ENCODE measurements around the gene TRIM24.

TRIM24 gene

GRCh38 chr7:138553805-138554204 lies 93.7 kb downstream of the TRIM24 start:
- Histone ChIP-seq H3K9me3 (ENCODE audit: severe bottlenecking) (peaks cover 8% of the 10 kb centered on the region), H3K27ac (no peak overlapping the region), H3K4me3 (ENCODE audit: low read depth, low read length) (no peak overlapping the region)

GRCh38 chr7:138554674-138555073 lies 94.6 kb downstream of the TRIM24 start:
- TF ChIP-seq, protein P1, sequence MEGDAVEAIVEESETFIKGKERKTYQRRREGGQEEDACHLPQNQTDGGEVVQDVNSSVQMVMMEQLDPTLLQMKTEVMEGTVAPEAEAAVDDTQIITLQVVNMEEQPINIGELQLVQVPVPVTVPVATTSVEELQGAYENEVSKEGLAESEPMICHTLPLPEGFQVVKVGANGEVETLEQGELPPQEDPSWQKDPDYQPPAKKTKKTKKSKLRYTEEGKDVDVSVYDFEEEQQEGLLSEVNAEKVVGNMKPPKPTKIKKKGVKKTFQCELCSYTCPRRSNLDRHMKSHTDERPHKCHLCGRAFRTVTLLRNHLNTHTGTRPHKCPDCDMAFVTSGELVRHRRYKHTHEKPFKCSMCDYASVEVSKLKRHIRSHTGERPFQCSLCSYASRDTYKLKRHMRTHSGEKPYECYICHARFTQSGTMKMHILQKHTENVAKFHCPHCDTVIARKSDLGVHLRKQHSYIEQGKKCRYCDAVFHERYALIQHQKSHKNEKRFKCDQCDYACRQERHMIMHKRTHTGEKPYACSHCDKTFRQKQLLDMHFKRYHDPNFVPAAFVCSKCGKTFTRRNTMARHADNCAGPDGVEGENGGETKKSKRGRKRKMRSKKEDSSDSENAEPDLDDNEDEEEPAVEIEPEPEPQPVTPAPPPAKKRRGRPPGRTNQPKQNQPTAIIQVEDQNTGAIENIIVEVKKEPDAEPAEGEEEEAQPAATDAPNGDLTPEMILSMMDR (IDR thresholded peaks at IDR 0.05; ENCODE audit: low read depth, low read length): no peak

More at GRCh38 chr7:138553805-138554204, 93.7 kb downstream of the TRIM24 start:
- H3K27me3 ChIP-seq (ENCODE audit: insufficient read depth, low read depth, severe bottlenecking): no peaks in the 10 kb centered on the region
- TF ChIP-seq, protein P1 (IDR thresholded peaks at IDR 0.05; ENCODE audit: low read depth, low read length): no peak
- DNase-seq: no peak
- H3K36me3 ChIP-seq: peaks cover 78% of the 10 kb centered on the region

GRCh38 chr7:138555684-138556083 lies 95.6 kb downstream of the TRIM24 start:
- no peak for DNase-seq
- TF ChIP-seq, protein P1 (IDR thresholded peaks at IDR 0.05; ENCODE audit: low read depth, low read length): no peak
- H3K36me3 ChIP-seq: peaks cover 96% of the 10 kb centered on the region
- H3K27me3 ChIP-seq (ENCODE audit: insufficient read depth, low read depth, severe bottlenecking): no peaks in the 10 kb centered on the region
- H3K27ac ChIP-seq: no peak overlapping the region
- no peak overlapping the region for H3K4me3 ChIP-seq (ENCODE audit: low read depth, low read length)
- H3K9me3 ChIP-seq (ENCODE audit: severe bottlenecking): peaks cover 8% of the 10 kb centered on the region

More at GRCh38 chr7:138554674-138555073, 94.6 kb downstream of the TRIM24 start:
- Histone ChIP-seq H3K4me3 (ENCODE audit: low read depth, low read length) (no peak overlapping the region), H3K27ac (no peak overlapping the region), H3K36me3 (peaks cover 86% of the 10 kb centered on the region), H3K9me3 (ENCODE audit: severe bottlenecking) (peaks cover 8% of the 10 kb centered on the region), H3K27me3 (ENCODE audit: insufficient read depth, low read depth, severe bottlenecking) (no peaks in the 10 kb centered on the region)
- no peak for DNase-seq

DNA sequence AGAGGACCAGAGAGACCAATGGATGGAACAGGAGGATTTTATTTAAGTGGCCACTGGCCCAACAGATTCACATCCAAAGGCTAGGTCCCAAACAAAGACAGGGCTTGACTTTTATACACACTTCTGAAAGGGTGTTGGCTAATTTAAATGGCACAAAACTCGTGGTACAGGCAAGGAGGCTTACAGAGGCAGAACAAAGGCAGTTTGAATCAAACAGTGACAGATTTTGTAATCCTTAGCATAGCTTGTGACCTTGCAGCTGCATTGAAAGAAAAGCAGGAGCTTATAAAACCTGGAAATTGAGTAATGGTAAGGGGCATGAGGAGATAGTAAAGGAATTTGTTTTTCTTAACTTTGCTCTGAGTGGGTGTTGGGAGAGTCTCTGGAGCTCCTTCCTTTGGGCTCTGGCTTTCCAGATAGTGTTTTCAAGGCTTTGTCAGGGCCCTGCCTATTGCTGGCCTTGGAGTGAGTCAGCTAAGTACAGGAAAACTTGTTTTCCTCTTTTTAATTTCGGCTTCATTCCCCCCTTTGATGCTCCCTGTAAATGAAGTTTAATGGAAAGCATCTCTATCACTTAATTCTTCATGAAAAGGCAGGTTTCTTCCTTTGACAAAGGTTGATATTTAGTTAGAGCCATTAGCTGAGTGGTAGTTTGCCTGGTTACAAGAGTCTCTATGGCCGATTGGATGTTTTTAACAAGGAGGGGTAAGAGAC lies 96.9 kb downstream of the TRIM24 start:
- no peak overlapping the region for H3K4me3 ChIP-seq (ENCODE audit: low read depth, low read length)
- H3K27me3 ChIP-seq (ENCODE audit: insufficient read depth, low read depth, severe bottlenecking): no peaks in the 10 kb centered on the region
- H3K36me3 ChIP-seq: peaks cover 96% of the 10 kb centered on the region
- H3K27ac ChIP-seq: no peak overlapping the region
- DNase-seq: no peak
- H3K9me3 ChIP-seq (ENCODE audit: severe bottlenecking): peaks cover 8% of the 10 kb centered on the region
- TF ChIP-seq, protein P1 (IDR thresholded peaks at IDR 0.05; ENCODE audit: low read depth, low read length): no peak

- Histone ChIP-seq H3K27me3 (ENCODE audit: insufficient read depth, low read depth, severe bottlenecking) (no peaks in the 10 kb centered on the region), H3K27ac (no peak overlapping the region), H3K9me3 (ENCODE audit: severe bottlenecking) (peaks cover 8% of the 10 kb centered on the region), H3K4me3 (ENCODE audit: low read depth, low read length) (no peak overlapping the region), H3K36me3 (peaks cover 96% of the 10 kb centered on the region)
- no peak for DNase-seq
- TF ChIP-seq, protein P1 (IDR thresholded peaks at IDR 0.05; ENCODE audit: low read depth, low read length): no peak
Measured at GRCh38 chr7:138559448-138559847, 99.4 kb downstream of the TRIM24 start.

- Histone ChIP-seq H3K36me3 (peaks cover 90% of the 10 kb centered on the region), H3K27me3 (ENCODE audit: insufficient read depth, low read depth, severe bottlenecking) (no peaks in the 10 kb centered on the region), H3K4me3 (ENCODE audit: low read depth, low read length) (no peak overlapping the region), H3K9me3 (ENCODE audit: severe bottlenecking) (peaks cover 4% of the 10 kb centered on the region), H3K27ac (no peak overlapping the region)
- TF ChIP-seq, protein P1 (IDR thresholded peaks at IDR 0.05; ENCODE audit: low read depth, low read length): no peak
- no peak for DNase-seq
Measured at GRCh38 chr7:138563808-138564207, 103.7 kb downstream of the TRIM24 start.
